Epidermal melanocyte (primary cell): ENCODE measurements around the gene ZNF513.
"Not testable (repeated sequence)": the region's sequence is repeated elsewhere in the genome, so short reads cannot be mapped to it uniquely, and the experiment has no call there.

Source experiments
- DNase-seq: peaks from one replicate; pipeline ENCODE4 v3.0.0; 2011; ENCODE audit warnings: low spot score; ENCODE audit not compliant: insufficient read length

Gene ZNF513, protein sequence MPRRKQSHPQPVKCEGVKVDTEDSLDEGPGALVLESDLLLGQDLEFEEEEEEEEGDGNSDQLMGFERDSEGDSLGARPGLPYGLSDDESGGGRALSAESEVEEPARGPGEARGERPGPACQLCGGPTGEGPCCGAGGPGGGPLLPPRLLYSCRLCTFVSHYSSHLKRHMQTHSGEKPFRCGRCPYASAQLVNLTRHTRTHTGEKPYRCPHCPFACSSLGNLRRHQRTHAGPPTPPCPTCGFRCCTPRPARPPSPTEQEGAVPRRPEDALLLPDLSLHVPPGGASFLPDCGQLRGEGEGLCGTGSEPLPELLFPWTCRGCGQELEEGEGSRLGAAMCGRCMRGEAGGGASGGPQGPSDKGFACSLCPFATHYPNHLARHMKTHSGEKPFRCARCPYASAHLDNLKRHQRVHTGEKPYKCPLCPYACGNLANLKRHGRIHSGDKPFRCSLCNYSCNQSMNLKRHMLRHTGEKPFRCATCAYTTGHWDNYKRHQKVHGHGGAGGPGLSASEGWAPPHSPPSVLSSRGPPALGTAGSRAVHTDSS

GRCh38 chr2:27380626-27381545, at the start of gene ZNF513:
Gene ZNF513, minus strand, starts transcription at chr2:27380734. Its CDS starts 208 bp downstream, at chr2:27380526.
- DNase-seq = peak; percentile 91

- DNase-seq = peak; percentile 66
Observed at GRCh38 chr2:27428978-27429541, 48.5 kb upstream of the ZNF513 start.

- DNase-seq = peak; percentile 81
Observed at GRCh38 chr2:27428213-27428977, 47.9 kb upstream of the ZNF513 start, which contains the start of gene NRBP1. Gene NRBP1, plus strand, starts transcription at chr2:27428631. Its CDS starts 4,643 bp downstream, at chr2:27433274.

GRCh38 chr2:27427863-27428212, 47.3 kb upstream of the ZNF513 start:
- DNase-seq = no peak

DNA sequence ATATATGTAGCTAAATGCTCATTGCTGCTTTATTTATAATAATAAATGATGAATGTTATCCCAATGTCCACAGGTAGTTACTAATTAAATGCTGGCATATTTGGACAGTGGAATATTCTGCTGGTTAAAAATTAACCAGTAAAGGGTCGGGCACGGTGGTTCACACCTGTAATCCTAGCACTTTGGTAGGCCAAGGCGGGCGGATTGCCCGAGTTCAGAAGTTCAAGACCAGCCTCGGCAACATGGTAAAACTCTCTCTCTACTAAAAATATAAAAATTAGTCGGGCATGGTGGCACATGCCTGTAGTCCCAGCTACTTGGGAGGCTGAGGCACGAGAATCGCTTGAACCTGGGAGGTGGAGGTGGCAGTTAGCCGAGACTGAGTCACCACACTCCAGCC, 44.5 kb upstream of the ZNF513 start:
- not testable (repeated sequence) for DNase-seq

DNA sequence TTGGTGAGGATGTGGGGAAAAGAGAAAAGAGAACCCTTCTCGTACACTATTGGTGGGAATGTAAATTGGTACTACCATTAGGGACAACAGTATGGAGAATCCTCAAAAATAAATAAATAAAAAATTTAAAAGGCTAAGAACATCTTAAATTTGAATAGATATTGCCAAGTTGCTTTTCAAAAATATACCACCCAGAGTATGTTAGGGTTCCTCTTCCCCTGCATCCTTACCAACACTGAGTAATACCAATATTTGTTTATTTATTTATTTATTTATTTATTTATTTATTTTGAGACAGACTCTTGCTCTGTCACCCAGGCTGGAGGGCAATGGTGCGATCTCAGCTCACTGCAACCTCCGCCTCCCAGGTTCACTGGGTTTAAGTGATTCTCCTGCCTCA, 42.4 kb upstream of the ZNF513 start:
- no peak for DNase-seq

GRCh38 chr2:27421660-27422250, 41.2 kb upstream of the ZNF513 start:
- no peak for DNase-seq

DNA sequence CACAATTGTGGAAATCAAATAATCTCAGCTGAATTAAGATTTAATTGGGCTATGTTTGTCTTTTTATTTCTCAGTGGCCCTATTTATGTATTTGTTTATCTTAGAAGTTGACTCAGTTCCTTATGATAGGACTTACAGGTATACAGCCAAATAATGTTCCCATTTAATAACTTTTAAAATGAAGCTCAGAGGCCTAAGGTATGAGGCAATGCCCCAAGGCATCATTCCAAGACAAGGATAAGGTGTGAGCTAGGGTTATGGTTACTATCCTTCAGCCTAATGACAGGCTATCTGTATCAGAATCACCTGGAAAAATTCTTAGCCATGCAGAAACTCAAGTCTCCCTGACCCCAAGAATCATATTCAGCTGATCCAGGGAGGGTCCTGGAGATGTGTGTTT, 40.5 kb upstream of the ZNF513 start:
- no peak for DNase-seq

DNA sequence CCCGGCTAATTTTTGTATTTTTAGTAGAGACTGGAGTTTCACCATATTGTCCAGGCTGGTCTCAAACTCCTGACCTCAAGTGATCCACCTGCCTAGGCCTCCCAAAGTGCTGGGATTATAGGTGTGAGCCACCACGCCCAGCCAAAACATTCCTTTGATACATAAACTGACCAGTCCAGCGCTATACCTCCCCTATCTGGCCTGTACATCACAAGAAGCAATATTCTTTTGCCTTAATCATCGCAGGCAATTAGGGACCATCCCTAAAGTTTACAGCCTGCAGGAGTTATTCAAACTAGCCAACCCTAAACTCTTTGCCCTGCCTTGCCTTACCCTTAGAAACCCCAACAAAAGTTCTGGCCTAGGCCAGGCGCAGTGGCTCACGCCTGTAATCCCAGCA, 35.6 kb upstream of the ZNF513 start:
- no peak for DNase-seq

DNA sequence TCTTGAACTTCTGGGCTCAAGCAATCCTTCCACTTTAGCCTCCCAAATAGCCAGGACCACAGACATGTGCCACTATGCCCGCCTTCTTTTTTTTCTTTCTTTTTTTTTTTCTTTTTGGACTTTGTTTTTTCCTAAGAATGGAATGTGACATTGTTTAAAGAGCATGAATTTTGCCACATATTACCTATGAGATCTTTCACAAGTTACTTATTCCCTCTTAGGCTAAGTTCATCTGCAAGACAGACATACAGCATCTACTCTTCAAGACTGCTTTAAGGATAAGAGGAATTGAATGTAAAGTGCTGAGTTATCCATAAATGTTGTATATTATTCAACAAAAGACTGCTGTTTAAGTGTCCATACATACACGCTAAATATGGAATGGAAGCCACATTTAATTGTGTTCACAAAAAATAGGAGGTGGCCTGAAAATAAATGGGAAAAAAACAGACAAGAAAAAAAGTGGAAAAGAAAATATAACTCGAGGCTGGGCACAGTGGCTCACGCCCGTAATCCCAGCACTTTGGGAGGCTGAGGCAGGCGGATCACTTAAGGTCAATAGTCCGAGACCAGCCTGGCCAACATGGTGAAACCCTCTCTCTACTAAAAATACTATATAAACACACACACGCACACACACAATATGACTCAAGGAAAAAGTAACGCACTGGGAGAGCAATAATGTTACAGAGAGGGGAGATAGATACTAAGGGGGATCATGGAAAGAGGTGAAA, 32.1 kb upstream of the ZNF513 start:
- DNase-seq = no peak

GRCh38 chr2:27409321-27410073, 29.0 kb upstream of the ZNF513 start, which contains the start of gene PPM1G:
Gene PPM1G, minus strand, starts transcription at chr2:27409591. Its CDS starts 169 bp downstream, at chr2:27409422.
- DNase-seq = peak; percentile 81

GRCh38 chr2:27408601-27409320, 28.2 kb upstream of the ZNF513 start:
- DNase-seq = no peak

DNA sequence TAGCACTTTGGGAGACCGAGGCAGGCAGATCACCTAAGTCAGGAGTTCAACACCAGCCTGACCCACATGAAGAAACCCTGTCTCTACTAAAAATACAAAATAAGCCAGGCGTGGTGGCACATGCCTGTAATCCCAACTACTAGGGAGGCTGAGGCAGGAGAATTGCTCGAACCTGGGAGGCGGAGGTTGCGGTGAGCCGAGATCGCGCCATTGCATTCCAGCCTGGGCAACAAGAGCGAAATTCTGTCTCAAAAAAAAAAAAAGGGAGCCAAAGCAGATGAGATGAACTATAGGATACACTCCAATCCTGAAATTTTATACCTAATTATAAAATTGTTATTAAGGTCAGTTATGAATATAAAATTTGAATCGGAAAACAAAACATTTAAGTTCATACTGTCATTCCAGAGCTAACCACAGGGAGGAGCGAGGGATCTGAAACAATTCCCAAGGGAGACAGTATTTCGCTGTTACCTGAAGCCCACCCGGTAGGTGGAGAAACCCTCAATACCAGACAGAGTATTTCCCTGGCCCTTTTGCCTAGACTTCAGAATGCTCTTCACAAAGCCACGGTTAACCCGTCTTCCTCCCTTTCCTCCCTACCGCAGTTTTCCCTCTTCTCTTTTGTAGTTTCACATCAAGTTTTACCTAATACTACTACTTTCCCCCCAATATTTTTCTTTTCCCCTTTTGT, 27.4 kb upstream of the ZNF513 start:
- no peak for DNase-seq

- no peak for DNase-seq
Observed at GRCh38 chr2:27400348-27401135, 20.0 kb upstream of the ZNF513 start.

DNA sequence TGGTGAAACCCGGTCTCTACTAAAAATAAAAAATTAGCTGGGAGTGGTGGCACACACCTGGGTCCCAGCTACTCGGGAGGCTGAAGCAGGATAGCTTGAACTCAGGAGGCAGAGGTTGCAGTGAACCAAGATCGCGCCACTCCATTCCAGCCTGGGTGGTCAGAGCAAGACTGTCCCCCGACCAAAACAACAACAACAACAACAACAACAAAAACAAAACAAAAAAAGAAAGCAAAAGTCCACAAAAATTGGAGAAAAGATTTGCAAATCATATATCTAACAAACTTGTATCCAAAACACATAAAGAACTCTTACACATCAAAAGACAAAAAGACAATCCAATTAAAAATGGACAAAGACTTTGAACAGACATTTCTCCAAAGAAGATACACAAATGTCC, 18.4 kb upstream of the ZNF513 start:
- no peak for DNase-seq

DNA sequence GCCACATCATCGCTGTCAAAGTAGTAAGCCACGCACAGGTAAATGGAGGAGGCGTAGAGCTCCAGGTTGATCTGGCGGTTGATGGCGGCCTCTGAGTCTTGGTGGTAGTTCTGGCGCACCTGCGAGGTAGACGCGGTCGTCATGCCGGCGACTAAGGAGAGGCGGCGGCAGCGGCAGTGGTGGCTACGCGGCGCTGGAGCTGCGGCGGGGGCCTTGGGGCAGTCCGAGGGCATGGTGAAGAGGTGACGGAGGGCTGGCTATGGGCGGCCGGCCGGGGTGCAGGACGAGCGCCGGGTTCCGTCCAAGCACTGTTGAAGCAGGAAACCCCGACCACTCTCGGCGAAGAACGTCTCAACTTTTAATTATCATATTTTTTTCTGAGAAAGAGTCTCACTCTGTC, 12.7 kb upstream of the ZNF513 start:
- no peak for DNase-seq
